Astrocyte (in vitro differentiated cells and primary cell): ENCODE measurements around the gene LIPC. TPM values are rescaled to one million over a fixed set of nuclear protein-coding genes. Genes with fewer than 3 reads are reported as not detected.

Source experiments
- DNase-seq: peaks from one replicate; pipeline ENCODE4 v3.0.0-alpha.2; 2010; ENCODE audit warnings: low read depth
- FAIRE-seq: peaks from 2 replicates; lab custom pipeline; 2011; peaks lifted over from hg19 to GRCh38; lab: Jason Lieb, UNC
- H2AFZ ChIP-seq: 2 replicates; pipeline ENCODE4 v1.6.0; 2012; ENCODE audit warnings: low read depth, low read length, inconsistent platforms
- H3K27ac ChIP-seq: 2 replicates; pipeline ENCODE4 v1.5.1; 2011; ENCODE audit warnings: low read depth, low read length, inconsistent platforms
- H3K27me3 ChIP-seq: 2 replicates; pipeline ENCODE4 v1.6.0; 2011; ENCODE audit warnings: low read length, inconsistent platforms; ENCODE audit not compliant: insufficient read depth
- H3K36me3 ChIP-seq: 2 replicates; pipeline ENCODE4 v1.5.1; 2011; ENCODE audit warnings: low read length, inconsistent platforms; ENCODE audit not compliant: insufficient read depth
- H3K4me1 ChIP-seq: 2 replicates; pipeline ENCODE4 v1.5.1; 2011; ENCODE audit warnings: low read length, inconsistent platforms; ENCODE audit not compliant: insufficient read depth
- H3K4me2 ChIP-seq: 2 replicates; pipeline ENCODE4 v1.6.0; 2012; ENCODE audit warnings: low read length, inconsistent platforms
- H3K4me3 ChIP-seq: 2 replicates; pipeline ENCODE4 v1.5.1; 2011; ENCODE audit warnings: low read depth, mild to moderate bottlenecking, low read length, inconsistent platforms; ENCODE audit not compliant: insufficient read depth
- H3K79me2 ChIP-seq: 2 replicates; pipeline ENCODE4 v1.6.0; 2012; ENCODE audit warnings: mild to moderate bottlenecking, low read length, inconsistent platforms; ENCODE audit not compliant: insufficient read depth
- H3K9ac ChIP-seq: 2 replicates; pipeline ENCODE4 v1.6.0; 2012; ENCODE audit warnings: mild to moderate bottlenecking, low read length, inconsistent platforms
- H3K9me3 ChIP-seq: 2 replicates; pipeline ENCODE4 v1.5.1; 2012; ENCODE audit warnings: low read depth, mild to moderate bottlenecking, low read length, inconsistent platforms; ENCODE audit not compliant: insufficient read depth
- H4K20me1 ChIP-seq: 2 replicates; pipeline ENCODE4 v1.6.0; 2012; ENCODE audit warnings: low read length, inconsistent platforms; ENCODE audit not compliant: insufficient read depth
- H3K27ac Mint-ChIP-seq: one replicate; pipeline ENCODE4 v1.8.0; 2021; ENCODE audit warnings: mild to moderate bottlenecking, mixed read lengths; ENCODE audit not compliant: unreplicated experiment
- H3K27me3 Mint-ChIP-seq: one replicate; pipeline ENCODE4 v1.8.0; 2021; ENCODE audit warnings: low read depth, mixed read lengths; ENCODE audit not compliant: unreplicated experiment
- H3K36me3 Mint-ChIP-seq: one replicate; pipeline ENCODE4 v1.8.0; 2021; ENCODE audit warnings: low read depth, mixed read lengths; ENCODE audit not compliant: unreplicated experiment
- H3K4me1 Mint-ChIP-seq: one replicate; pipeline ENCODE4 v1.8.0; 2021; ENCODE audit warnings: low read depth, mixed read lengths; ENCODE audit not compliant: unreplicated experiment
- H3K4me3 Mint-ChIP-seq: one replicate; pipeline ENCODE4 v1.8.0; 2021; ENCODE audit warnings: mild to moderate bottlenecking, moderate library complexity, mixed read lengths; ENCODE audit not compliant: unreplicated experiment
- H3K9me3 Mint-ChIP-seq: one replicate; pipeline ENCODE4 v1.8.0; 2021; ENCODE audit warnings: mild to moderate bottlenecking, mixed read lengths; ENCODE audit not compliant: unreplicated experiment
- EZH2 ChIP-seq: IDR thresholded peaks from 2 replicates; pipeline ENCODE4 v1.6.1; 2012; ENCODE audit warnings: mild to moderate bottlenecking, low read length, inconsistent platforms; ENCODE audit not compliant: insufficient read depth
- total RNA-seq: library from RNA; stranded (reverse); gene quantifications from 2 replicates; pipeline ENCODE4 v1.2.1, GENCODE V29; 2021
- TF ChIP-seq, protein P1 (sequence below): IDR thresholded peaks from 2 replicates; pipeline ENCODE4 v1.5.1; 2011; ENCODE audit warnings: low read depth, mild to moderate bottlenecking, inconsistent platforms, low read length, moderate library complexity; ENCODE audit not compliant: insufficient read depth

The LIPC gene
- total RNA-seq, 1 donor from 2014 or later = not detected

GRCh38 chr15:58562135-58562534 is 130.3 kb downstream of the LIPC start:
- FAIRE-seq = no peak
- Histone ChIP-seq H3K9ac (no peak overlapping the region), H3K27ac (no peak overlapping the region), H3K4me3 (no peak overlapping the region), H2AFZ (no peak overlapping the region), H3K27me3 (no peaks in the 10 kb centered on the region), H3K79me2 (no peaks in the 10 kb centered on the region), H4K20me1 (no peaks in the 10 kb centered on the region), H3K4me1 (no peaks in the 10 kb centered on the region), H3K4me2 (no peak overlapping the region), H3K36me3 (no peaks in the 10 kb centered on the region), H3K9me3 (peaks cover 4% of the 10 kb centered on the region)
- TF ChIP-seq, protein P1, sequence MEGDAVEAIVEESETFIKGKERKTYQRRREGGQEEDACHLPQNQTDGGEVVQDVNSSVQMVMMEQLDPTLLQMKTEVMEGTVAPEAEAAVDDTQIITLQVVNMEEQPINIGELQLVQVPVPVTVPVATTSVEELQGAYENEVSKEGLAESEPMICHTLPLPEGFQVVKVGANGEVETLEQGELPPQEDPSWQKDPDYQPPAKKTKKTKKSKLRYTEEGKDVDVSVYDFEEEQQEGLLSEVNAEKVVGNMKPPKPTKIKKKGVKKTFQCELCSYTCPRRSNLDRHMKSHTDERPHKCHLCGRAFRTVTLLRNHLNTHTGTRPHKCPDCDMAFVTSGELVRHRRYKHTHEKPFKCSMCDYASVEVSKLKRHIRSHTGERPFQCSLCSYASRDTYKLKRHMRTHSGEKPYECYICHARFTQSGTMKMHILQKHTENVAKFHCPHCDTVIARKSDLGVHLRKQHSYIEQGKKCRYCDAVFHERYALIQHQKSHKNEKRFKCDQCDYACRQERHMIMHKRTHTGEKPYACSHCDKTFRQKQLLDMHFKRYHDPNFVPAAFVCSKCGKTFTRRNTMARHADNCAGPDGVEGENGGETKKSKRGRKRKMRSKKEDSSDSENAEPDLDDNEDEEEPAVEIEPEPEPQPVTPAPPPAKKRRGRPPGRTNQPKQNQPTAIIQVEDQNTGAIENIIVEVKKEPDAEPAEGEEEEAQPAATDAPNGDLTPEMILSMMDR = no peak
- no peak for TF ChIP-seq EZH2
- DNase-seq = no peak
- no peak overlapping the region for H3K27ac Mint-ChIP-seq
- peaks cover 2% of the 10 kb centered on the region for H3K9me3 Mint-ChIP-seq
- no peaks in the 10 kb centered on the region for H3K4me1 Mint-ChIP-seq
- H3K36me3 Mint-ChIP-seq = no peaks in the 10 kb centered on the region
- no peak overlapping the region for H3K4me3 Mint-ChIP-seq
- H3K27me3 Mint-ChIP-seq = peaks cover 7% of the 10 kb centered on the region

- Mint-ChIP-seq H3K36me3 (no peaks in the 10 kb centered on the region), H3K27ac (no peak overlapping the region), H3K9me3 (no peaks in the 10 kb centered on the region), H3K27me3 (peaks cover 7% of the 10 kb centered on the region), H3K4me3 (no peak overlapping the region), H3K4me1 (peaks cover 1% of the 10 kb centered on the region)
- Histone ChIP-seq H3K27ac (no peak overlapping the region), H3K4me3 (no peak overlapping the region), H4K20me1 (no peaks in the 10 kb centered on the region), H3K9ac (no peak overlapping the region), H3K36me3 (no peaks in the 10 kb centered on the region), H3K4me2 (no peak overlapping the region), H3K9me3 (no peaks in the 10 kb centered on the region), H3K27me3 (no peaks in the 10 kb centered on the region), H2AFZ (no peak overlapping the region), H3K79me2 (no peaks in the 10 kb centered on the region), H3K4me1 (no peaks in the 10 kb centered on the region)
- TF ChIP-seq, protein P1 = no peak
- no peak for TF ChIP-seq EZH2
- DNase-seq (no peak), FAIRE-seq (no peak)
Observed at GRCh38 chr15:58564981-58565380, 133.2 kb downstream of the LIPC start.

GRCh38 chr15:58565619-58566018 is 133.8 kb downstream of the LIPC start:
- H3K27ac ChIP-seq = no peak overlapping the region
- no peaks in the 10 kb centered on the region for H4K20me1 ChIP-seq
- no peak overlapping the region for H3K9ac ChIP-seq
- DNase-seq (no peak), FAIRE-seq (no peak)
- H2AFZ ChIP-seq = no peak overlapping the region
- no peaks in the 10 kb centered on the region for H3K4me1 ChIP-seq
- no peaks in the 10 kb centered on the region for H3K79me2 ChIP-seq
- Mint-ChIP-seq H3K4me3 (no peak overlapping the region), H3K4me1 (peaks cover 1% of the 10 kb centered on the region), H3K36me3 (no peaks in the 10 kb centered on the region), H3K9me3 (no peaks in the 10 kb centered on the region), H3K27me3 (peaks cover 7% of the 10 kb centered on the region), H3K27ac (no peak overlapping the region)
- H3K27me3 ChIP-seq = no peaks in the 10 kb centered on the region
- TF ChIP-seq, protein P1 = no peak
- TF ChIP-seq EZH2 = no peak
- H3K4me2 ChIP-seq = no peak overlapping the region
- no peaks in the 10 kb centered on the region for H3K36me3 ChIP-seq
- H3K9me3 ChIP-seq = no peaks in the 10 kb centered on the region
- H3K4me3 ChIP-seq = no peak overlapping the region
